ENCODE data around the gene OR13C4.
"Not testable (repeated sequence)": the region's sequence is repeated elsewhere in the genome, so short reads cannot be mapped to it uniquely, and the experiment has no call there.

Gene OR13C4

DNA sequence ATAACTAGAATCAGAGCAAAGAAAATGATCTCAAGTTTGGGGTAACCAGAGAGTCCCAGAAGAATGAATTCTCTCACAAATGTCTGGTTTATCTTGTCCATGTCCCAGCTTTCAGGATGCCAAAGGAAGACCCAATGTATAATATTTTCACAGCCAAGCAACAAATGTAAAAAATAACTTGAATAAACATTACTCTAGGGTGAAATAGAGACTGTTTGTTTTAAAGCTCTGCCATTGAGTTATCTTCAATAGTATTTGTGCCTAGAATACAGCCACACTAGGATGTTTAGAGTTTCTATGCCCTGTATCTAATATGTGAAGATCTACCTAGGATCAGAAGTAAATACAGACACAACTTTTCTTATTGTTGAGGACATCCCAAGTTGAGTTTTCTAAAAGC, at the start of gene OR13C4:
OR13C4 (minus strand) TSS at position 101 of the 400 bp plus-strand sequence; CDS start at position 101, 0 bp downstream.
- no peaks in the 10 kb centered on the region for H3K4me1 ChIP-seq (ENCODE audit: insufficient read depth, low read length)
- no peaks in the 10 kb centered on the region for H3K27me3 ChIP-seq (ENCODE audit: control insufficient read depth in 1 of 2, insufficient read depth in 2 of 2, low read length in 2 of 2)
- H3K9ac ChIP-seq (ENCODE audit: low read length): no peak within 1 kb of the TSS
- H3K27ac ChIP-seq (ENCODE audit: low read depth, low read length): no peak within 1 kb of the TSS
- H3K36me3 ChIP-seq (ENCODE audit: insufficient read depth, low read length): no peaks in the 10 kb centered on the region
- no peaks in the 10 kb centered on the region for H3K9me3 ChIP-seq (ENCODE audit: low read length)
- no peak within 1 kb of the TSS for H3K4me3 ChIP-seq (ENCODE audit: low read depth in 1 of 2, low read length in 2 of 2)

DNA sequence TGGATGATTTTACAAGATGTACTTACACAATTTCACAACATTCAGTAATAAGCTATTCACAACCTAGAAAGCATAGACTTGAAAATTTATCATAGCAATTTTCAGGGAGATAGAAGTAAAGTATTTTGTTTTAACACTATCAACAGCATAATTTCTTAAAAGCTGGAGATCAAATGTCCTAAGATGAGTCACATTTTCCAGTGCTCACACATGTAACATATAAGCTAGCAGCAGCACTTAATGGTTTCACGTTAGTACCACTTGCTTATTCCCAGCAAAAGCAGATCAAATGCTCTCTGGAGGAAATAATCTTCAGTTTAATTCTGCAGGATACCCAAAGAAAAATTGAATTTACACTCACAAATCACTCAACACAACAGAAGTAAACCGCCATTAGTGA, 48.4 kb upstream of the OR13C4 start:
- H3K36me3 ChIP-seq (ENCODE audit: insufficient read depth, low read length): no peaks in the 10 kb centered on the region
- no peaks in the 10 kb centered on the region for H3K27me3 ChIP-seq (ENCODE audit: control insufficient read depth in 1 of 2, insufficient read depth in 2 of 2, low read length in 2 of 2)
- no peak overlapping the region for H3K9ac ChIP-seq (ENCODE audit: low read length)
- H3K4me1 ChIP-seq (ENCODE audit: insufficient read depth, low read length): no peaks in the 10 kb centered on the region
- H3K9me3 ChIP-seq (ENCODE audit: low read length): no peaks in the 10 kb centered on the region
- H3K27ac ChIP-seq (ENCODE audit: low read depth, low read length): no peak overlapping the region
- no peak overlapping the region for H3K4me3 ChIP-seq (ENCODE audit: low read depth in 1 of 2, low read length in 2 of 2)

GRCh38 chr9:104572612-104573011, 45.6 kb upstream of the OR13C4 start:
- H3K36me3 ChIP-seq (ENCODE audit: insufficient read depth, low read length): no peaks in the 10 kb centered on the region
- no peaks in the 10 kb centered on the region for H3K4me1 ChIP-seq (ENCODE audit: insufficient read depth, low read length)
- H3K27ac ChIP-seq (ENCODE audit: low read depth, low read length): no peak overlapping the region
- H3K9ac ChIP-seq (ENCODE audit: low read length): no peak overlapping the region
- no peaks in the 10 kb centered on the region for H3K9me3 ChIP-seq (ENCODE audit: low read length)
- H3K27me3 ChIP-seq (ENCODE audit: control insufficient read depth in 1 of 2, insufficient read depth in 2 of 2, low read length in 2 of 2): no peaks in the 10 kb centered on the region
- no peak overlapping the region for H3K4me3 ChIP-seq (ENCODE audit: low read depth in 1 of 2, low read length in 2 of 2)

GRCh38 chr9:104568868-104569267, 41.9 kb upstream of the OR13C4 start, which contains the start of gene OR13C8:
OR13C8 (plus strand) TSS chr9:104569168; CDS start chr9:104569168, 0 bp downstream.
- H3K9ac ChIP-seq (ENCODE audit: low read length): no peak within 1 kb of the TSS

GRCh38 chr9:104564358-104564757, 37.3 kb upstream of the OR13C4 start:
- no peak overlapping the region for H3K27ac ChIP-seq (ENCODE audit: low read depth, low read length)
- no peaks in the 10 kb centered on the region for H3K36me3 ChIP-seq (ENCODE audit: insufficient read depth, low read length)
- no peaks in the 10 kb centered on the region for H3K27me3 ChIP-seq (ENCODE audit: control insufficient read depth in 1 of 2, insufficient read depth in 2 of 2, low read length in 2 of 2)
- no peak overlapping the region for H3K4me3 ChIP-seq (ENCODE audit: low read depth in 1 of 2, low read length in 2 of 2)
- H3K9ac ChIP-seq (ENCODE audit: low read length): no peak overlapping the region
- no peaks in the 10 kb centered on the region for H3K9me3 ChIP-seq (ENCODE audit: low read length)
- H3K4me1 ChIP-seq (ENCODE audit: insufficient read depth, low read length): no peaks in the 10 kb centered on the region

More at GRCh38 chr9:104568868-104569267, 41.9 kb upstream of the OR13C4 start, which contains the start of gene OR13C8:
- no peaks in the 10 kb centered on the region for H3K9me3 ChIP-seq (ENCODE audit: low read length)
- no peaks in the 10 kb centered on the region for H3K36me3 ChIP-seq (ENCODE audit: insufficient read depth, low read length)
- no peak within 1 kb of the TSS for H3K27ac ChIP-seq (ENCODE audit: low read depth, low read length)
- no peaks in the 10 kb centered on the region for H3K27me3 ChIP-seq (ENCODE audit: control insufficient read depth in 1 of 2, insufficient read depth in 2 of 2, low read length in 2 of 2)
- no peaks in the 10 kb centered on the region for H3K4me1 ChIP-seq (ENCODE audit: insufficient read depth, low read length)
- no peak within 1 kb of the TSS for H3K4me3 ChIP-seq (ENCODE audit: low read depth in 1 of 2, low read length in 2 of 2)

DNA sequence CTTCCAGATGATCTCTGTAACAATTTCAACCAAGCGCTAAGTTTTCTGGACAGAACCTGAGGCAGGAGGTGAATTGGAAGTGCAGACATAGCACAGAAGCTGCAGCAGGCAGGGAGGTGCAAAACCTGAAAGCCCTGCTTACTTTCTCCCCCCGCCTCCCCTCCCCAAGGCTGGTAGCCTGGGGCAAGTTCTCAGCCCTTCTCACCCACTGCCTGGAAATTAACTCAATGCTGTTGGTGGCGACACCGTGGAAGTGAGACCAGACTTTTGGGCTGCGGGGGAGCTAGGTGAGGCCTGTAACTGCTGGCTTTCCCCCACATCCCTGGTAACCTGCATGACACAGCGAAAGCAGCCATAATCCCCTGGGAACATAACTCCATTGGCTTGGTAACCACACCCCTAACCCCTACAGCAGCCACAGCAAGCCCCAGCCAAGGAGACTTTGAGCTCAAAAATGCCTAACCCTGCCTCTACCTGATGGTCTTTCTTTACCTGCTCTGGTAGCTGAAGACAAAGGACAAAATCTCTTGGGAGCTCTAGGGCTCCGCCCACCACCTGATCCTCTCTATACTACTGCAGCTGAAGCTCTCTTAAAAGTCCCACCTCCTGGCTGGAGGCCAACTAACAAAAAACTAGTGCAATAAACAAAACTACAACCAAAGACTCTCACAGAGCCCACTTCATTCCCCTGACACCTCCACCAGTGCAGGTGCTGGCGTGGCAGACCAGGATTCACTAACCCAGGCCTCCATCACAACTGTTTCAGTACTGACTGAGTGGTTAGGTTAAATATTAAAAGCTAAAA, 30.0 kb upstream of the OR13C4 start:
- Histone ChIP-seq H3K27me3 (ENCODE audit: control insufficient read depth in 1 of 2, insufficient read depth in 2 of 2, low read length in 2 of 2) (no peaks in the 10 kb centered on the region), H3K36me3 (ENCODE audit: insufficient read depth, low read length) (no peaks in the 10 kb centered on the region), H3K9me3 (ENCODE audit: low read length) (no peaks in the 10 kb centered on the region)

GRCh38 chr9:104555521-104555920, 28.5 kb upstream of the OR13C4 start:
- no peak overlapping the region for H3K27ac ChIP-seq (ENCODE audit: low read depth, low read length)
- no peaks in the 10 kb centered on the region for H3K4me1 ChIP-seq (ENCODE audit: insufficient read depth, low read length)
- no peak overlapping the region for H3K9ac ChIP-seq (ENCODE audit: low read length)
- H3K4me3 ChIP-seq (ENCODE audit: low read depth in 1 of 2, low read length in 2 of 2): no peak overlapping the region
- no peaks in the 10 kb centered on the region for H3K27me3 ChIP-seq (ENCODE audit: control insufficient read depth in 1 of 2, insufficient read depth in 2 of 2, low read length in 2 of 2)
- no peaks in the 10 kb centered on the region for H3K36me3 ChIP-seq (ENCODE audit: insufficient read depth, low read length)
- no peaks in the 10 kb centered on the region for H3K9me3 ChIP-seq (ENCODE audit: low read length)

More for the DNA sequence above, 30.0 kb upstream of the OR13C4 start:
- H3K4me3 ChIP-seq (ENCODE audit: low read depth in 1 of 2, low read length in 2 of 2): no peak overlapping the region
- H3K27ac ChIP-seq (ENCODE audit: low read depth, low read length): no peak overlapping the region
- H3K4me1 ChIP-seq (ENCODE audit: insufficient read depth, low read length): no peaks in the 10 kb centered on the region
- no peak overlapping the region for H3K9ac ChIP-seq (ENCODE audit: low read length)

GRCh38 chr9:104553261-104553660, 26.3 kb upstream of the OR13C4 start:
- no peak overlapping the region for H3K27ac ChIP-seq (ENCODE audit: low read depth, low read length)
- H3K4me1 ChIP-seq (ENCODE audit: insufficient read depth, low read length): no peaks in the 10 kb centered on the region
- H3K9ac ChIP-seq (ENCODE audit: low read length): no peak overlapping the region
- H3K27me3 ChIP-seq (ENCODE audit: control insufficient read depth in 1 of 2, insufficient read depth in 2 of 2, low read length in 2 of 2): no peaks in the 10 kb centered on the region
- no peaks in the 10 kb centered on the region for H3K36me3 ChIP-seq (ENCODE audit: insufficient read depth, low read length)
- no peaks in the 10 kb centered on the region for H3K9me3 ChIP-seq (ENCODE audit: low read length)
- H3K4me3 ChIP-seq (ENCODE audit: low read depth in 1 of 2, low read length in 2 of 2): no peak overlapping the region

GRCh38 chr9:104544644-104545043, 17.6 kb upstream of the OR13C4 start:
- H3K27me3 ChIP-seq (ENCODE audit: control insufficient read depth in 1 of 2, insufficient read depth in 2 of 2, low read length in 2 of 2): no peaks in the 10 kb centered on the region
- H3K27ac ChIP-seq (ENCODE audit: low read depth, low read length): no peak overlapping the region
- no peaks in the 10 kb centered on the region for H3K9me3 ChIP-seq (ENCODE audit: low read length)
- no peak overlapping the region for H3K9ac ChIP-seq (ENCODE audit: low read length)
- no peak overlapping the region for H3K4me3 ChIP-seq (ENCODE audit: low read depth in 1 of 2, low read length in 2 of 2)
- no peaks in the 10 kb centered on the region for H3K36me3 ChIP-seq (ENCODE audit: insufficient read depth, low read length)
- no peaks in the 10 kb centered on the region for H3K4me1 ChIP-seq (ENCODE audit: insufficient read depth, low read length)

DNA sequence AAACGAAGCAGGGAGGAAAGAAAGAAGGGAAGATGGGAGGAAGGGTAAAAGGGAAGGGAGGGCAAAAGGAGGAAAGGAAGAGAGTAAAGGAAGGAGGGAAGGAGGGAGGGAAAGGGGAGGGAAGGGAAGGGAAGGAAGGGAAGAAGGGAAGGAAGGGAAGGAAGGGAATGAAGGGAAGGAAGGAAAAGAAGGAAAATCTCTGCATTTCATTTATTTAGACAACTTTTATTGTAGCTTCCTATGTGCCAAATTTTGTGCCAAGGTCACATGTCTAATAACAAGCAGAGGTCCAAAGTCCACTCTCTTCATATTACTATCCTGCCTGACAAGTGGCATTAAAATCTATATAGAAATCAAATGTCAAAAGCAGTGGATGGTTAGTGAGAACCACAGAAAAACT, 12.3 kb upstream of the OR13C4 start:
- no peaks in the 10 kb centered on the region for H3K4me1 ChIP-seq (ENCODE audit: insufficient read depth, low read length)
- no peaks in the 10 kb centered on the region for H3K9me3 ChIP-seq (ENCODE audit: low read length)
- H3K36me3 ChIP-seq (ENCODE audit: insufficient read depth, low read length): no peaks in the 10 kb centered on the region
- H3K4me3 ChIP-seq (ENCODE audit: low read depth in 1 of 2, low read length in 2 of 2): no peak overlapping the region
- no peaks in the 10 kb centered on the region for H3K27me3 ChIP-seq (ENCODE audit: control insufficient read depth in 1 of 2, insufficient read depth in 2 of 2, low read length in 2 of 2)
- no peak overlapping the region for H3K9ac ChIP-seq (ENCODE audit: low read length)
- H3K27ac ChIP-seq (ENCODE audit: low read depth, low read length): no peak overlapping the region

GRCh38 chr9:104536756-104537155, 9.7 kb upstream of the OR13C4 start, which contains the start of gene OR13C3:
OR13C3 (minus strand) TSS chr9:104536856; CDS start chr9:104536723, 133 bp downstream.
- Histone ChIP-seq H3K9ac (ENCODE audit: low read length) (no peak within 1 kb of the TSS), H3K36me3 (ENCODE audit: insufficient read depth, low read length) (no peaks in the 10 kb centered on the region), H3K4me1 (ENCODE audit: insufficient read depth, low read length) (no peaks in the 10 kb centered on the region), H3K27ac (ENCODE audit: low read depth, low read length) (no peak within 1 kb of the TSS), H3K4me3 (ENCODE audit: low read depth in 1 of 2, low read length in 2 of 2) (no peak within 1 kb of the TSS), H3K9me3 (ENCODE audit: low read length) (no peaks in the 10 kb centered on the region), H3K27me3 (ENCODE audit: control insufficient read depth in 1 of 2, insufficient read depth in 2 of 2, low read length in 2 of 2) (no peaks in the 10 kb centered on the region)

DNA sequence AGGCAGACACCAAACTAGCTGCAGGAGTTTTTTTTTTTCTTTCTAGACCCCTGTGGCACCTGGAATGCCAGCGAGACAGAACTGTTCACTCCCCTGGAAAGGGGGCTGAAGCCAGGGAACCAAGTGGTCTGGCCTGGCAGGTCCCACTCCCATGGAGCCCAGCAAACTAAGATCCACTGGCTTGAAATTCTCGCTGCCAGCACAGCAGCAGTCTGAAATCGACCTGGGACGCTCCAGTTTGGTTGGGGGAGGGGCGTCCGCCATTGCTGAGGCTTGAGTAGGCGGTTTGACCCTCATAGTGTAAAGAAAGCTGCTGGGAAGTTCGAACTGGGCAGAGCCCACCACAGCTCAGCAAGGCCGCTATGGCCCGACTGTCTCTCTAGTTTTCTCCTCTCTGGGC, 6.8 kb downstream of the OR13C4 start:
- not testable (repeated sequence) for H3K9me3 ChIP-seq (ENCODE audit: low read length); H3K27ac ChIP-seq (ENCODE audit: low read depth, low read length); H3K4me3 ChIP-seq (ENCODE audit: low read depth in 1 of 2, low read length in 2 of 2); H3K27me3 ChIP-seq (ENCODE audit: control insufficient read depth in 1 of 2, insufficient read depth in 2 of 2, low read length in 2 of 2); H3K9ac ChIP-seq (ENCODE audit: low read length); H3K4me1 ChIP-seq (ENCODE audit: insufficient read depth, low read length); H3K36me3 ChIP-seq (ENCODE audit: insufficient read depth, low read length)
